Ishikawa (cell line): ENCODE data around the gene C2CD2.

Source experiments
- CEBPB ChIP-seq: IDR thresholded peaks from 2 replicates; pipeline ENCODE4 v1.6.1; 2012
- CREB1 ChIP-seq: IDR thresholded peaks from 2 replicates; pipeline ENCODE4 v1.6.1; 2012; ENCODE audit warnings: low read depth
- EGR1 ChIP-seq: IDR thresholded peaks from 2 replicates; pipeline ENCODE4 v1.6.1; 2012
- EP300 ChIP-seq: IDR thresholded peaks from 2 replicates; pipeline ENCODE4 v1.6.1; 2012; ENCODE audit warnings: borderline replicate concordance
- FOXM1 ChIP-seq: IDR thresholded peaks from 2 replicates; pipeline ENCODE4 v1.6.1; 2012; ENCODE audit warnings: low read depth, borderline replicate concordance
- MAX ChIP-seq: IDR thresholded peaks from 2 replicates; pipeline ENCODE4 v1.6.1; 2012
- NFIC ChIP-seq: IDR thresholded peaks from 2 replicates; pipeline ENCODE4 v1.6.1; 2012
- RAD21 ChIP-seq: IDR thresholded peaks from 2 replicates; pipeline ENCODE4 v1.6.1; 2012; ENCODE audit warnings: low read depth
- REST ChIP-seq: IDR thresholded peaks from 2 replicates; pipeline ENCODE4 v1.6.1; 2012; ENCODE audit warnings: low read depth, mild to moderate bottlenecking
- TAF1 ChIP-seq: IDR thresholded peaks from 2 replicates; pipeline ENCODE4 v1.6.1; 2012; ENCODE audit warnings: low read depth, mild to moderate bottlenecking
- TCF12 ChIP-seq: IDR thresholded peaks from 2 replicates; pipeline ENCODE4 v1.6.1; 2012; ENCODE audit warnings: low read depth
- TEAD4 ChIP-seq: IDR thresholded peaks from 2 replicates; pipeline ENCODE4 v1.6.1; 2012
- USF1 ChIP-seq: IDR thresholded peaks from 2 replicates; pipeline ENCODE4 v1.6.1; 2012
- YY1 ChIP-seq: IDR thresholded peaks from 2 replicates; pipeline ENCODE4 v1.6.1; 2012; ENCODE audit warnings: low read depth
- ZBTB7A ChIP-seq: IDR thresholded peaks from 2 replicates; pipeline ENCODE4 v1.6.1; 2012; ENCODE audit warnings: low read depth

Gene C2CD2

GRCh38 chr21:41966041-41966833 is 12.4 kb upstream of the C2CD2 start:
- no peak for TF ChIP-seq YY1
- no peak for TF ChIP-seq REST
- TF ChIP-seq MAX: no peak
- TF ChIP-seq CREB1: no peak
- no peak for TF ChIP-seq TEAD4
- no peak for TF ChIP-seq EP300
- TF ChIP-seq USF1: no peak
- TF ChIP-seq RAD21: no peak
- TF ChIP-seq TAF1: no peak
- TF ChIP-seq TCF12: no peak
- no peak for TF ChIP-seq CEBPB
- no peak for TF ChIP-seq FOXM1
- no peak for TF ChIP-seq NFIC
- no peak for TF ChIP-seq ZBTB7A
- no peak for TF ChIP-seq EGR1

- TF ChIP-seq EGR1 (no peak), CREB1 (no peak), TAF1 (no peak), FOXM1 (no peak), TEAD4 (no peak), MAX (no peak), TCF12 (no peak), REST (no peak), EP300 (no peak)
Measured at GRCh38 chr21:41965461-41966013, 11.7 kb upstream of the C2CD2 start.

GRCh38 chr21:41965045-41965444 is 11.2 kb upstream of the C2CD2 start:
- TF ChIP-seq YY1: no peak
- no peak for TF ChIP-seq CEBPB
- no peak for TF ChIP-seq ZBTB7A
- no peak for TF ChIP-seq EP300
- TF ChIP-seq USF1: no peak
- no peak for TF ChIP-seq MAX
- TF ChIP-seq CREB1: no peak
- TF ChIP-seq REST: no peak
- no peak for TF ChIP-seq TCF12
- TF ChIP-seq RAD21: no peak
- no peak for TF ChIP-seq FOXM1
- no peak for TF ChIP-seq EGR1
- no peak for TF ChIP-seq TAF1
- TF ChIP-seq NFIC: no peak
- no peak for TF ChIP-seq TEAD4

- TF ChIP-seq TAF1: no peak
- TF ChIP-seq CREB1: no peak
- TF ChIP-seq USF1: no peak
- no peak for TF ChIP-seq NFIC
- no peak for TF ChIP-seq RAD21
- TF ChIP-seq ZBTB7A: no peak
- TF ChIP-seq EP300: no peak
- no peak for TF ChIP-seq TEAD4
- no peak for TF ChIP-seq FOXM1
- TF ChIP-seq MAX: no peak
- no peak for TF ChIP-seq REST
Measured at GRCh38 chr21:41964171-41964570, 10.4 kb upstream of the C2CD2 start.
